ENCODE measurements around the gene RBM19. TPM values are rescaled to one million over a fixed set of nuclear protein-coding genes. Genes with fewer than 3 reads are reported as not detected.

Gene RBM19
- total and polyA plus RNA-seq, 2 donors (not counting 1 experiment from before 2014, with no cell fraction given), result 10.5 to 16.5 TPM

- no peaks in the 10 kb centered on the region for H4K20me1 ChIP-seq (ENCODE audit: control insufficient read depth, extremely low read depth, insufficient read depth, low read length)
- DNase-seq (ENCODE audit: low read depth in 2 of 2), result no peak
- TF ChIP-seq, protein P1, sequence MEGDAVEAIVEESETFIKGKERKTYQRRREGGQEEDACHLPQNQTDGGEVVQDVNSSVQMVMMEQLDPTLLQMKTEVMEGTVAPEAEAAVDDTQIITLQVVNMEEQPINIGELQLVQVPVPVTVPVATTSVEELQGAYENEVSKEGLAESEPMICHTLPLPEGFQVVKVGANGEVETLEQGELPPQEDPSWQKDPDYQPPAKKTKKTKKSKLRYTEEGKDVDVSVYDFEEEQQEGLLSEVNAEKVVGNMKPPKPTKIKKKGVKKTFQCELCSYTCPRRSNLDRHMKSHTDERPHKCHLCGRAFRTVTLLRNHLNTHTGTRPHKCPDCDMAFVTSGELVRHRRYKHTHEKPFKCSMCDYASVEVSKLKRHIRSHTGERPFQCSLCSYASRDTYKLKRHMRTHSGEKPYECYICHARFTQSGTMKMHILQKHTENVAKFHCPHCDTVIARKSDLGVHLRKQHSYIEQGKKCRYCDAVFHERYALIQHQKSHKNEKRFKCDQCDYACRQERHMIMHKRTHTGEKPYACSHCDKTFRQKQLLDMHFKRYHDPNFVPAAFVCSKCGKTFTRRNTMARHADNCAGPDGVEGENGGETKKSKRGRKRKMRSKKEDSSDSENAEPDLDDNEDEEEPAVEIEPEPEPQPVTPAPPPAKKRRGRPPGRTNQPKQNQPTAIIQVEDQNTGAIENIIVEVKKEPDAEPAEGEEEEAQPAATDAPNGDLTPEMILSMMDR (conservative IDR thresholded peaks at IDR 0.05 in 1 of 2, IDR thresholded peaks at IDR 0.05 in 1 of 2; ENCODE audit: low read depth in 1 of 2, low read length in 2 of 2), result no peak
- TF ChIP-seq EZH2 (IDR thresholded peaks at IDR 0.05; ENCODE audit: low read length, missing control alignments), result no peak
- no peaks in the 10 kb centered on the region for H3K4me1 ChIP-seq (ENCODE audit: control insufficient read depth, extremely low read depth, insufficient read depth, low read length)
- H3K9ac ChIP-seq (ENCODE audit: insufficient read depth, low read length), result no peak overlapping the region
- H3K79me2 ChIP-seq (ENCODE audit: control insufficient read depth, insufficient read depth, low read length), result no peaks in the 10 kb centered on the region
- no peak overlapping the region for H2AFZ ChIP-seq (ENCODE audit: low read length)
- no peak overlapping the region for H3K27ac ChIP-seq (ENCODE audit: insufficient read depth, low read length)
- no peak overlapping the region for H3K4me3 ChIP-seq (replicated peaks in 1 of 4; ENCODE audit: control extremely low read depth in 1 of 4, insufficient read depth in 1 of 4, low read depth in 3 of 4, low read length in 4 of 4)
- H3K9me3 ChIP-seq (ENCODE audit: control insufficient read depth, insufficient read depth, low read depth, low read length), result no peaks in the 10 kb centered on the region
- H3K4me2 ChIP-seq (ENCODE audit: extremely low read depth, insufficient read depth, low read length), result no peak overlapping the region
- H3K36me3 ChIP-seq (ENCODE audit: control insufficient read depth, insufficient read depth, low read length), result peaks cover 2% of the 10 kb centered on the region
- H3K27me3 ChIP-seq (ENCODE audit: control insufficient read depth, insufficient read depth, low read length), result no peaks in the 10 kb centered on the region
These were observed 47.8 kb downstream of the RBM19 start for GRCh38 chr12:113918306-113918705.

DNA sequence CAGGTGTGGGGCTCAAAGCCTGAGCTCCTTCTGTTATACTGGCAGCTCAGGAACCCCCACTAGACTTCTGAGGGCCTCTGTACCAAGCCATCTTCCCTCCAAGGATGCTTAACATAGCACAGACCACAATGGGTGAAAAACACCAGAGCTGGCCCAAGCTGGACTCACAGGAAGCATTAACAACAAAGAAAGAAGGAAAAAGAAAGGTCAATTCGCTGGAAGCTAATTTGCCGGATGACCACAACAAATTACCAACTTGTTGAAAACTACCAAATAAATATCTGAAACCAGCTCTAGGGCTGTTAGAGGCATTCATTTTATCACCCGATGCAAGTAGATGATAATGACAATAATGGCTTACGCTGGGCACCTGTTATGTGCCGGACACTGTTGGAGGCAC lies 48.7 kb downstream of the RBM19 start:
- no peak overlapping the region for H3K9ac ChIP-seq (ENCODE audit: insufficient read depth, low read length)
- TF ChIP-seq, protein P1 (conservative IDR thresholded peaks at IDR 0.05 in 1 of 2, IDR thresholded peaks at IDR 0.05 in 1 of 2; ENCODE audit: low read depth in 1 of 2, low read length in 2 of 2), result no peak
- TF ChIP-seq EZH2 (IDR thresholded peaks at IDR 0.05; ENCODE audit: low read length, missing control alignments), result no peak
- no peak overlapping the region for H3K27ac ChIP-seq (ENCODE audit: insufficient read depth, low read length)
- no peak for DNase-seq (ENCODE audit: low read depth in 2 of 2)
- no peak overlapping the region for H3K4me2 ChIP-seq (ENCODE audit: extremely low read depth, insufficient read depth, low read length)
- H3K9me3 ChIP-seq (ENCODE audit: control insufficient read depth, insufficient read depth, low read depth, low read length), result no peaks in the 10 kb centered on the region
- no peaks in the 10 kb centered on the region for H3K4me1 ChIP-seq (ENCODE audit: control insufficient read depth, extremely low read depth, insufficient read depth, low read length)
- H3K4me3 ChIP-seq (replicated peaks in 1 of 4; ENCODE audit: control extremely low read depth in 1 of 4, insufficient read depth in 1 of 4, low read depth in 3 of 4, low read length in 4 of 4), result no peak overlapping the region
- no peaks in the 10 kb centered on the region for H3K36me3 ChIP-seq (ENCODE audit: control insufficient read depth, insufficient read depth, low read length)
- no peaks in the 10 kb centered on the region for H3K79me2 ChIP-seq (ENCODE audit: control insufficient read depth, insufficient read depth, low read length)
- no peak overlapping the region for H2AFZ ChIP-seq (ENCODE audit: low read length)
- no peaks in the 10 kb centered on the region for H4K20me1 ChIP-seq (ENCODE audit: control insufficient read depth, extremely low read depth, insufficient read depth, low read length)
- H3K27me3 ChIP-seq (ENCODE audit: control insufficient read depth, insufficient read depth, low read length), result no peaks in the 10 kb centered on the region

GRCh38 chr12:113914806-113915205 lies 51.3 kb downstream of the RBM19 start:
- H3K27me3 ChIP-seq (ENCODE audit: control insufficient read depth, insufficient read depth, low read length), result no peaks in the 10 kb centered on the region
- no peak for DNase-seq (ENCODE audit: low read depth in 2 of 2)
- no peaks in the 10 kb centered on the region for H3K79me2 ChIP-seq (ENCODE audit: control insufficient read depth, insufficient read depth, low read length)
- no peaks in the 10 kb centered on the region for H3K9me3 ChIP-seq (ENCODE audit: control insufficient read depth, insufficient read depth, low read depth, low read length)
- H3K4me2 ChIP-seq (ENCODE audit: extremely low read depth, insufficient read depth, low read length), result no peak overlapping the region
- H3K9ac ChIP-seq (ENCODE audit: insufficient read depth, low read length), result no peak overlapping the region
- H3K27ac ChIP-seq (ENCODE audit: insufficient read depth, low read length), result no peak overlapping the region
- TF ChIP-seq, protein P1 (conservative IDR thresholded peaks at IDR 0.05 in 1 of 2, IDR thresholded peaks at IDR 0.05 in 1 of 2; ENCODE audit: low read depth in 1 of 2, low read length in 2 of 2), result no peak
- no peak for TF ChIP-seq EZH2 (IDR thresholded peaks at IDR 0.05; ENCODE audit: low read length, missing control alignments)
- H3K4me1 ChIP-seq (ENCODE audit: control insufficient read depth, extremely low read depth, insufficient read depth, low read length), result no peaks in the 10 kb centered on the region
- H4K20me1 ChIP-seq (ENCODE audit: control insufficient read depth, extremely low read depth, insufficient read depth, low read length), result no peaks in the 10 kb centered on the region
- no peak overlapping the region for H2AFZ ChIP-seq (ENCODE audit: low read length)
- H3K36me3 ChIP-seq (ENCODE audit: control insufficient read depth, insufficient read depth, low read length), result peaks cover 4% of the 10 kb centered on the region
- H3K4me3 ChIP-seq (replicated peaks in 1 of 4; ENCODE audit: control extremely low read depth in 1 of 4, insufficient read depth in 1 of 4, low read depth in 3 of 4, low read length in 4 of 4), result no peak overlapping the region
